HG03442 (cell line): ENCODE measurements around the gene CCDC88C.
"Not testable (repeated sequence)": the region's sequence is repeated elsewhere in the genome, so short reads cannot be mapped to it uniquely, and the experiment has no call there.

Experiments
- ATAC-seq: cut with Tn5 transposase; IDR thresholded peaks from one replicate; pipeline ENCODE4 v1.9.1; 2021; ENCODE audit warnings: mild to moderate bottlenecking, moderate library complexity; ENCODE audit not compliant: unreplicated experiment

The CCDC88C gene

DNA sequence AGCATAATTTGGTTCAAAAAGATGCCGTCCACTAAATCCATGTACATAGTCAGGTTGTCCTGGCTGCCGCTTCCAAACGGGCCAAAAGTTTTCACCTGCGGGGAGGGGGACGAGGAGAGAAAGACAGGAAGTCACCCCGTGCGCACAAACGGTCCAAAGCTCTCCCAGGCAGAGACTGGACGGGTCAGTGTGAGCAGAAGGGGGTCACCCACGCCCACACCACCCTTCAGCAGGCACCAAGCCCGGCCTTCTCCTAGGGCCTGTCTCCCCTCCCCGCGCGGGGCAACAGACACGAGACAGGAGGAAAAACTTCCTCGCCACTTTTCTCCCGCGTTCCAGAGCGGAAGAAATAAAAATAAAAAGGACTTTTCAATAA, 888 bp downstream of the CCDC88C start:
- ATAC-seq = no peak

GRCh38 chr14:91415794-91416743, 1.6 kb downstream of the CCDC88C start:
- peak; percentile 45 for ATAC-seq

DNA sequence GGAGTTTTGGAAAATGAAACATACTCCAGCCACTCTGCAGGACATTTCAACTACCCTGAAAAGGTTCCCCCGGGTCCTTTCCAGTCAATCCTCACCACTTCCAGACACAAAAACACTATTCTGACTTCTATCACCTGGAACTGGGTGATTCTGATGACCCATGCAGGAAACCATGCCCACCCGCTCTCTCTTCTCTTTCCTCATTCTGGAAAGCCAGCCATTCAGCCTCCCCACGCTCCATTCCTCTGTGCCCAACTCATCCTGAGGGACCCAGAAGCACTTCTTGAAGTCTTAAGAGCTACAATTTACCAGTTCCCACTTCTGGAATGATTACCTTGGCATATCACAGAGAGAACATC, 3.2 kb downstream of the CCDC88C start:
- no peak for ATAC-seq

- no peak for ATAC-seq
Observed at GRCh38 chr14:91413547-91414474, 3.8 kb downstream of the CCDC88C start.

GRCh38 chr14:91412939-91413338, 4.7 kb downstream of the CCDC88C start:
- no peak for ATAC-seq

- no peak for ATAC-seq
Observed at GRCh38 chr14:91410771-91411536, 6.7 kb downstream of the CCDC88C start.

- ATAC-seq = no peak
Observed at GRCh38 chr14:91409928-91410718, 7.5 kb downstream of the CCDC88C start.

GRCh38 chr14:91409240-91409639, 8.4 kb downstream of the CCDC88C start:
- ATAC-seq = not testable (repeated sequence)

GRCh38 chr14:91406982-91407381, 10.6 kb downstream of the CCDC88C start:
- ATAC-seq = no peak

DNA sequence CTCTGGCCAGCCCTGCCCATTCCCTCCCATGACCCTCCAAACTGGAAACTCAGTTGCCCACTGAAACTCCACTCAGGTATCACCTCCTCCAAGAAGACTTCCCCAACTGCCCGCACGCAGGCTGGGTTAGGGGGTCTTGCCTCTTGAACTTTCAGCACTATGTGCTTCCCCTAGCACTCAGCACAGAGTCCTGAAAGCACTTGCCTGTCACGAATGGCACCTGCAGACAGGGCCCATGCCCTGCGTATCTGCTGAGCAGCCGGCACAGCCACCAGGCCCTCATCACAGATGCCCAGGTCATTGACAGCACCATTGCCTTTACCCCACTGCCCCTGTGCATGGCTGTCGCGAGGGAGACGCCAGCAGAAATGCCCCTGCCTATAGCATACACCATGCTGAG, 11.2 kb downstream of the CCDC88C start:
- no peak for ATAC-seq

- ATAC-seq = no peak
Observed at GRCh38 chr14:91405724-91406435, 11.7 kb downstream of the CCDC88C start.

DNA sequence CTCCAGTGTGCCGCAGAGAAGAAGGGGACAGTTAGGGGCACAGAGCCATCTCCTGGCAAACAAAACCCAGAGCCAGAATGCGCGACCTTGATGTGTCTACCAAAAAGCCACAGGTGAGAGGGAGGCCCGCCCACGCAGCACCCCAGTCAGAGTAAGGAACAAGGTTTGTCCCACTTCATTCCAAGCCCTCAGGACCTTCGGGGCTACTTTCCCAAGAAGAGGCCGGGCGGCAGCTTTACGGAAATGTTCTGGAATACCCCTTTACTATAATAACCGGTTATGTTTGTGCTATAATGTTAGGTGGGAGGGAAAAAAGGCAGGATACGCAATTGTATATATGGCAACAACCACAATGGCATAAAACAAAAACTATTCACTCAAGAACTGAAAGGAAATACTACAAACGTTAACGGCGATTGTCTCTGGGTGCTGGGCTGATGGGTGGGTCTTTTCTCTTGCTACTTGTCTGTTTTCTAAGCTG, 12.3 kb downstream of the CCDC88C start:
- ATAC-seq = no peak

DNA sequence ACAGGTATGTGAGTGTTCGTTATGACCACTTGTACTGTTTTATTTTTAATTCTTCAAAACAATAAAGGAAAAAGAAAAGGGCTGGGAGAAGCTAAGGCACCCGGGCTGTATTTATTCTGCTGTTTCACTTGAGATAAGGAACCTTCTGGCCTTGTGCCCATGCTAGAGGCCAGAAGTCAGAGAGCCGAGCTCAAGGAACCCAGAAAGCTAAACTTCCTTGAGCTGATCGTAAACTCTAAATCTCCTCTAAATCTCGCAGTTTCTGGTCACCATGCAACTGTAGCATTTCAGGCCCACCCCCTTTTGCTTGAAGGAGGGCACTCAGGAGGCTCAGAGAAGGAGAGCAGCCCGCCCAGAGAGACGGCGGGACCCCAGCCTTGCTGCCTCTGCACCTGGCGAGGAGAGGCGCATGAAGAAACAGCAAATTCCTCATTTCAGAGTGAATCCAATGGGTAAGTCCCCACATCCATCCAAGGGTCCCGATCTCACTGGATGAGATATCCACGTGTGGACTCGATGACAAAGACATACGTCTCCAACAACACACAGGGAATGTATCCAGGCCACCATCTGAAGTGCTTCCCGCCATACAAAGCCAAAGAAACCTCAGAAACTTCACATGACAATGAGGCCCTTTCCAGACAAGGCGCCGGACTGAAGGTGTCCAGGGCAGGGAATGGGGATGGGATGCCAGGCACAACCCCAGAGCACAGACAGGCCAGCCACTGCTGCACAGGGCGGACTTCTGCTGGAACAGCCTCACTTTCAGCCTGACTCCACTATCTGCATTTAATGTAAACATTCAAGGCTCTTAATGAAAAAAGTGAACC, 14.6 kb downstream of the CCDC88C start:
- ATAC-seq = no peak

GRCh38 chr14:91402348-91402747, 15.3 kb downstream of the CCDC88C start:
- ATAC-seq = no peak

DNA sequence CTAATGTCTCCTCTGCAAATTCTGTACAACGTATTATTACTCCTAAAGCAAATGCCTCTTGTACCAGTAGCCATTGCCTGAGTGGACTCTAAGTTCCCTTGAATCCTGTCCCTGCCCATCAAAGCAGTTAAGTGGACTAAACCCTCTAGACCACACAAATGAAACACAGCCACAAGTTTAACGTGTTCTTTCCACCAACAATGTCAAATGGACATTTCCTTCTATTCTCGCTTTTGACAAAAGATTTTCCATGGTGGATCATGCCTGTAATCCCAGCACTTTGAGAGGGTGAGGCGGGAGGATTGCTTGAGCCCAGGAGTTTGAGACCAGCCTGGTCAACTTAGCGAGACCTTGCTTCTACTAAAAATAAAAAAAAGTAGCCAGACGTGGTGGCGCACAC, 15.9 kb downstream of the CCDC88C start:
- no peak for ATAC-seq

GRCh38 chr14:91400696-91401095, 16.9 kb downstream of the CCDC88C start:
- ATAC-seq = no peak

DNA sequence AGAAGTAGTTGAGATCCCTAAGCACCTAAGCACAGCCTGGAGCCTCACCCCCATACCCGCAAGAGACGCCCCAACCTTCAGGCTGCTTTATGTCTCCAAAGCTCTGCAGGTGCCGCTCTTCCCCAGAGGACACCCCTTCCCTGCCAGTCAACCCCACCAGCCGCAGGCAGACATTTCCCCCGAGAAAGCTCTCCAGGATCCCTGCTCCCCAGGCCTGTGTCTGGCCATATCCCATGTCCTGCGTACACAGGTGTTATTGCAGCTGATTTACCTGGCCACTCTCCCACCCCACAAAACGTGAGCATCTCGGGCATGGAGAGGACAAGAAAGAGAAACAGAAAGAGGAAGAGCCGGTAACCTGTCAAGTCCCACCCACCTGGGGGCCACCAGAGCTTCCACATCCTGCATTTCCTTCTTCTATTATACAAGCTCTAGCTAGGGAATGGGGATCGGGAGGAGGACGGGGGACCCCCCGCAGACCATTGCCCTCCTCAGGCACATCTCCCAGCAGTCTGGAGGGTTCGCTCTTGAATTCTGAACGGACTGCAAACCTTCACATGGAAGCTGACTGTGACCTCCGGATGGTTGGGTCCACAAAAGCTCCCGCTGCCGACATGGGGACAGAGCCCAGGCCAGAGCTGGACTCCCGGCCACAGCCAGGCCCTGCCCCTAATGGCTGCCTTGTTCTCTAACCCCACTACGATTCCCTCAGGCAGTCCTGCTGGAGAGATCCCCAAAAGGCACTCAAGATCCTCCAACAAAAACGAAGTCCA, 17.6 kb downstream of the CCDC88C start:
- ATAC-seq = peak; percentile 31

DNA sequence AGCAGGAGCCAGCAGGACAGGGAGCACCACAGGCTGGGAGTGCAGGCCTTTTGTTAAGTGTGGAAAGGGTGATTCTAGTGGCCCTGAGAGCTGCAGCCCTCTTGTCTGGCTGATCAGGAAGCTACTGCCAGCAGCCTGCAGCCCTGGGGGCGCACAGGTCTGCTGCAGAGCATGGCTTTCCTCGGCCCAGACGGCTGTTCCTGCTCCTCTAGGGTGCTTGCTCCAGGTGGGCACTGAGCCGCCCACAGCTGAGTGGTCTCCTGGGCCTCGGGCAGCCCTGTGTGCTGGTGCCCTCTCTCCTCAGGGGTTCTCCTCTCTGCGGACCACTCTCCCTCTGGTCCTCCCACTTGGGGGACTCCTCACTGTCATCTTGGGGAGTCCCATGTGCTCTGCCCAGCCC, 18.9 kb downstream of the CCDC88C start:
- ATAC-seq = no peak
